K562 (cell line): ENCODE results near the gene SORBS2.

Source experiments
- CTCF ChIP-seq, 3 experiments: IDR thresholded peaks in 2 of 3; conservative IDR thresholded peaks in 1 of 3; 2 replicates each; pipeline ENCODE4 v1.5.1; 2011 to 2012; ENCODE audit warnings: low read length in 3 of 3, mild to moderate bottlenecking in 3 of 3, control low read depth in 2 of 3, improper control_type of control experiment in 1 of 3, inconsistent platforms in 1 of 3, low read depth in 1 of 3, mixed read lengths in 1 of 3, moderate library complexity in 1 of 3; ENCODE audit not compliant: insufficient read depth in 2 of 3
- FOSL1 ChIP-seq: fragments of 200-800 bp; sonication (Bioruptor generic); conservative IDR thresholded peaks from 2 replicates; pipeline ENCODE4 v1.6.1; 2016; ENCODE audit warnings: missing genetic modification characterization, missing compliant biosample characterization
- FOXM1 ChIP-seq, 2 experiments: fragments of 450-650 bp in 1 of 2; sonication (generic) in 1 of 2; formaldehyde crosslinking in 1 of 2; IDR thresholded peaks; 2 replicates each; pipeline versions ENCODE4 v1.6.1 to v1.9.0; 2017 to 2022; ENCODE audit warnings: low read depth in 2 of 2, mild to moderate bottlenecking in 2 of 2, missing genetic modification reagents in 1 of 2, moderate library complexity in 1 of 2
- JUND ChIP-seq, 2 experiments: IDR thresholded peaks; 2 replicates in 1 of 2; 3 replicates in 1 of 2; pipeline ENCODE4 v1.6.1; 2011; ENCODE audit warnings: borderline replicate concordance in 2 of 2, low read depth in 2 of 2, low read length in 2 of 2, improper control_type of control experiment in 1 of 2, missing biosample characterization in 1 of 2, missing genetic modification characterization in 1 of 2, missing genetic modification reagents in 1 of 2
- SMARCB1 ChIP-seq: IDR thresholded peaks from 2 replicates; pipeline ENCODE4 v1.6.1; 2011; ENCODE audit warnings: improper control_type of control experiment, low read depth; ENCODE audit not compliant: insufficient read length
- SP2 ChIP-seq: IDR thresholded peaks from 2 replicates; pipeline ENCODE4 v1.6.1; 2011; ENCODE audit warnings: mild to moderate bottlenecking, low read depth, low read length, moderate library complexity; ENCODE audit not compliant: poor library complexity, severe bottlenecking; ENCODE audit errors: extremely low read depth
- TCF7 ChIP-seq: sonication (generic); IDR thresholded peaks from 2 replicates; pipeline ENCODE4 v1.6.1; 2016; ENCODE audit warnings: antibody characterized with exemption, borderline replicate concordance
- ZFP36 ChIP-seq: fragments of 150-350 bp; IDR thresholded peaks from 2 replicates; pipeline ENCODE4 v1.6.1; 2018; ENCODE audit warnings: low read length, low read depth; ENCODE audit not compliant: partially characterized antibody

- TF ChIP-seq CTCF (IDR thresholded peaks at IDR 0.05 in 2 of 3, conservative IDR thresholded peaks at IDR 0.05 in 1 of 3; ENCODE audit: insufficient read depth in 2 of 3, low read depth in 1 of 3, low read length in 3 of 3) (no peak), FOXM1 (IDR thresholded peaks at IDR 0.05; ENCODE audit: low read depth) (no peak), FOXM1 (CRISPR knock-in tag; IDR thresholded peaks at IDR 0.05; ENCODE audit: low read depth) (no peak), FOSL1 (tag) (no peak), TCF7 (no peak), SMARCB1 (no peak), ZFP36 (no peak), JUND (IDR thresholded peaks at IDR 0.05; ENCODE audit: borderline replicate concordance, low read depth, low read length) (no peak), JUND (tag; IDR thresholded peaks at IDR 0.05; ENCODE audit: borderline replicate concordance, low read depth, low read length) (no peak), SP2 (no peak)
Observed at GRCh38 chr4:185738820-185739219, 73.2 kb downstream of the SORBS2 start.
